Cardiac muscle cell (in vitro differentiated cells and primary cell): ENCODE measurements around the gene COA8. TPM values are rescaled to one million over a fixed set of nuclear protein-coding genes. Genes with fewer than 3 reads are reported as not detected.

Experiments
- DNase-seq, 2 donors: peaks; one replicate each; pipeline versions ENCODE4 v3.0.0 to v3.0.0-alpha.2; 2010 to 2017; ENCODE audit warnings: low read depth in 1 of 2, low spot score in 1 of 2
- H3K27ac ChIP-seq: fragments of 200-600 bp; sonication (generic); 2 replicates; pipeline ENCODE4 v1.5.1; 2016
- H3K27me3 ChIP-seq: fragments of 200-600 bp; sonication (generic); 2 replicates; pipeline ENCODE4 v1.6.0; 2016; ENCODE audit warnings: control low read depth
- H3K36me3 ChIP-seq: fragments of 200-600 bp; sonication (generic); 2 replicates; pipeline ENCODE4 v1.5.1; 2016; ENCODE audit warnings: control low read depth
- H3K4me1 ChIP-seq: fragments of 200-600 bp; sonication (generic); 2 replicates; pipeline ENCODE4 v1.8.1; 2017; ENCODE audit warnings: low read depth, mild to moderate bottlenecking, mixed run types
- H3K4me3 ChIP-seq: fragments of 200-600 bp; sonication (generic); 2 replicates; pipeline ENCODE4 v1.5.1; 2016; ENCODE audit warnings: mild to moderate bottlenecking
- H3K9me3 ChIP-seq: fragments of 200-600 bp; sonication (generic); 2 replicates; pipeline ENCODE4 v1.5.1; 2017; ENCODE audit warnings: low read depth, mild to moderate bottlenecking, control low read depth
- CTCF ChIP-seq: IDR thresholded peaks from 2 replicates; pipeline ENCODE4 v1.5.1; 2012; ENCODE audit warnings: low read depth, mild to moderate bottlenecking, low read length
- polyA plus RNA-seq: library from polyadenylated mRNA; unstranded; fragments of >200 nt; fragmentation: Nextera tagmentation; extraction: Ambion mirVana; gene quantifications from 2 replicates; pipeline ENCODE4 v1.2.1, GENCODE V29; 2016
- total RNA-seq: library from RNA; depleted of rRNA; stranded (reverse); fragments of >200 nt; gene quantifications from 2 replicates; pipeline ENCODE4 v1.2.3, GENCODE V29; 2016

COA8 gene
- total and polyA plus RNA-seq, 2 experiments from 2014 or later: 31.3 to 68.2 TPM

GRCh38 chr14:103521438-103521950, 41.3 kb upstream of the COA8 start:
- H3K4me1 ChIP-seq: peaks cover 22% of the 10 kb centered on the region
- H3K36me3 ChIP-seq: no peaks in the 10 kb centered on the region
- H3K27me3 ChIP-seq: peaks cover 17% of the 10 kb centered on the region
- H3K9me3 ChIP-seq: no peaks in the 10 kb centered on the region
- peak overlapping the region; percentile 55 for H3K4me3 ChIP-seq
- no peak overlapping the region for H3K27ac ChIP-seq
- DNase-seq: peak in 1 of 2 donors; percentile 36
- TF ChIP-seq CTCF: no peak

GRCh38 chr14:103521951-103522563, 40.7 kb upstream of the COA8 start:
- peak in 1 of 2 donors; percentile 61 for DNase-seq
- Histone ChIP-seq H3K36me3 (no peaks in the 10 kb centered on the region), H3K4me1 (peaks cover 17% of the 10 kb centered on the region), H3K27me3 (peaks cover 17% of the 10 kb centered on the region), H3K9me3 (no peaks in the 10 kb centered on the region), H3K4me3 (peak overlapping the region; percentile 55), H3K27ac (no peak overlapping the region)
- no peak for TF ChIP-seq CTCF

- Histone ChIP-seq H3K4me3 (peak within 1 kb of the TSS; percentile 55), H3K4me1 (peaks cover 10% of the 10 kb centered on the region), H3K27ac (no peak within 1 kb of the TSS), H3K27me3 (peaks cover 17% of the 10 kb centered on the region), H3K9me3 (no peaks in the 10 kb centered on the region), H3K36me3 (no peaks in the 10 kb centered on the region)
- peak; percentile 54 to 88 for DNase-seq
- no peak for TF ChIP-seq CTCF
These were observed 39.8 kb upstream of the COA8 start, which contains the start of gene CKB for GRCh38 chr14:103522649-103523574. TSS of gene CKB (minus strand) at chr14:103522830. CDS start at chr14:103522493, 337 bp downstream.

- H3K4me3 ChIP-seq: no peak overlapping the region
- H3K4me1 ChIP-seq: peaks cover 14% of the 10 kb centered on the region
These were observed 39.2 kb upstream of the COA8 start for GRCh38 chr14:103523575-103523954.

More at GRCh38 chr14:103523575-103523954, 39.2 kb upstream of the COA8 start:
- peaks cover 17% of the 10 kb centered on the region for H3K27me3 ChIP-seq
- DNase-seq: no peak
- no peaks in the 10 kb centered on the region for H3K9me3 ChIP-seq
- no peak overlapping the region for H3K27ac ChIP-seq
- no peak for TF ChIP-seq CTCF
- no peaks in the 10 kb centered on the region for H3K36me3 ChIP-seq
